Measurements from ENCODE around the gene PPP1R13B.

PPP1R13B gene

DNA sequence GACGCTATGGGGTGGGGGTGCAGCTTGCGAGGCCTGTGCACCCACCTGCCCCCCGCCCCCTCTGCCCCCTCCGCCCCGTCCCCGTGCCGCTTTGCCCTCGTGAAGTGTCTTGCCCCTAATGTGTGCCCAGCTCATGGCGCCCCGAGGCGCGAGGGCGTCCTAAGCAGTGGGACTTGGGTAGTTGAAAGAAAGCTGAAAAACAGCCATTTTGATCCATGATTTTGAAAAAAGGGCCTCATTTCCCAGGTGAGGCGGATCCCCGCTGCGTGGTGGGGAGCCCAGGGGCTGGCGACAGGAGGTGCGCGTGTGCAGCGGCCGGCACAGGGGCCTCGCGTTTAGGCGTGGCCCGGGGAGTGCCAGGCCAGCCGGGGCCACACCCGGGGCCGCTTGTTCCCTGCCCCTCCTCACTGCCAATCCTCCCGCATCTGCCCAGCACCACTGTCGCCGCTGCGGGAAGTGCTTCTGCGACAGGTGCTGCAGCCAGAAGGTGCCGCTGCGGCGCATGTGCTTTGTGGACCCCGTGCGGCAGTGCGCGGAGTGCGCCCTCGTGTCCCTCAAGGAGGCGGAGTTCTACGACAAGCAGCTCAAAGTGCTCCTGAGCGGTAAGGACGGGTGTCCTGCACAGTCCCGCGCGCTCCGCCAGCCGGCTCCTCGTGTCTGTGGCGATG, 119.9 kb downstream of the PPP1R13B start:
- DNase-seq: no peak

DNA sequence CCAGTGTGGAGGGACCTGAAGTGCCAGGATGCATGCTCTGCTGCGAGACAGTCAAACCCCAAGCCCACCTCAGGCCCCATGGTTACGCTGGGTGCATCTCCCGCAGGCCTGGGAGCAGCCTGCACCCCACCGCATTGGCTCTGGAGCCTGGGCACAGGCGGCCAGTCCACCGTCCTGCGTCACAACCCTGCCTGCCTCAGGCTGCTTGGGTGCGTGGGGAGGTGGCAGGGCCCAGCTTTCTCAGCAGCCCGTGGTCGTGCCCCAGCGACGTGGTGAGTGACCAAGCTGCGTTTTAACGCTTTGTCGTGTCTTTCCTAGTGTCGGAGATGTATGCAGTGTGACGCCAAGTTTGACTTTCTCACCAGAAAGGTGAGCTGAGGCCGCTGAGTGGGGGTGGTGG, 120.9 kb downstream of the PPP1R13B start:
- no peak for DNase-seq

DNA sequence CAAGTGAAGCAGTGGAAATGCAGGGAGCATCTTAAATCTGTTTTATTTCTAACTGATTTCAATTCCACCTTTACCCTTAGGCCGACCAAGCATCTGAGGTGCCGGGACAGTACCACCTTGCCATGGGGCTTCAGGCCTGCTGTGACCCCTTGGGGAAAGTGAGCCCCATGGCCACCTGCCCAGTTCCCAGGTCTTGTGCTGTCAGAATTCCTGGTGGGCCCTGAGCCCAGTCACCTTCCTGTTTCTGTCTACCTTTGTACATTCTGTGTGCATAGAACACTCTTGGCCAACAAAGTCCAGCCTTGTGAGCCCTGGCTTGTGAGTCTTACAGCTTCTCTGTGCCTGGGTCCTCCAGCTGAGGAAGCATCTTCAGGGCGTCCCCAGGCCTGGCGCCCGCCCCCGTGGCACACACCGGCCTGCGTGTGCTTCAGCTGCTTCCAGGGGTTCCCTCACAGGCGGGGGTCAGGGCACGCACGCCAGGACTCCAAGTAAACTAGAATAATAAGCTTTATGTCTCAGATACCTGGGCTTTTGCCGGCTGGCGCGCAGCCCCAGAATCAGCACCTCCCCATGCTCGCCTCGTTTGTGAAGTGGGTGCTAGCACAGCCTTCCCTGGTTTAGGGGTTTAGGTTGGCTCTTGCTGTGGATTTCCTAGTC, 121.5 kb downstream of the PPP1R13B start:
- DNase-seq: no peak

DNA sequence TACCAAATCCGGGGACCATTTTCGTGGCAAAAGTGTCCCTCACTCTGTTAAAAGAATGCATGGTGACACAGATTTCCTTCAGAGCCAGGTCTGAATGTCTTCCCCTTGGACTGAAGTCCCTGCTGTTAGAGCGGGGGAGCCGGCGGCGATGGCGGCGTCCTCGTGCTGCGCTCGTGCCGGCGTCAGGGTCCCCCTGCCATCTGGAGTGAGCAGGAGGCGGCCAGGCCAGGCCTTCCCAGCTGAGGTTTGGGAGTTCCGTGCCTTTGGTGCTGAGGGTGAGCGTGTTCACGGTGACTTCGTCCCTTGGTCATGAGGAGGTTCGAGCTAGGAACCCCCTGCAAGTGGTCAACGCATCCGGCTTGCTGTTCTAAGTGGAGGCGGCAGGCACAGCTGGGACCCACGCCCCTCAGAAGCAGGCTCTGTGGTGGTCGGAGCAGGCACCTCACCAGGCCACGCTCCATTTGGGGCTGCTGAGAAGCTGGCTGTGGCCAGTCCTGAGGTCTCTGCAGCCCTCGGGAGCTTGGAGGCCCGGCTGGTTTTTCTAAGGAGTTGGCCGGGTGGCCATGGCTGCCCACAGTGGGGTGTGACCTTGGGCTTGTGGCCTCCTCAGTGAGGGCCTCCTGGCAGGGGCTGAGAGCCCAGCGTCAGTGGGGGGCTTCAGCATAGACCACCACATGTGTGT, 122.2 kb downstream of the PPP1R13B start:
- DNase-seq: no peak

DNA sequence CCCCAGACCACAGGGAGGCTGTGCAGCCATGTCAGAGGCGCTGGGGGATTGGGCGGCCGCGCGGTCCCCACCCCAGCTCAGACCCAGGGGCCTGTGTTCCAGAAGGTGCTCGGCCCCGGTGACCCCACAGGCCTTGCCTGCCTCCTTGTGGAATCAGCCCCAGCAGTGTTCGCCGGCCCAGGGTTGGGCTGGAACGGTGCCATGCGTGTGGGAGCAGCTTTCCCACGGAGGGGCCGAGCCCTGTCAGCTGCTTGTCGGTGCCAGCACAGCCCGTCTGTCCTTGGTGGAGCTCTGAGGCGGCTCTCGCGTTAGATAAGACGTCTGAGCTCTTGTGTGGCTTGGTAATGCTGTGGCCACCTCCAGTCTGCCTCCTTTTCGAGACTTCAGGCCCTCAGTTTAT, 123.3 kb downstream of the PPP1R13B start:
- no peak for DNase-seq

DNA sequence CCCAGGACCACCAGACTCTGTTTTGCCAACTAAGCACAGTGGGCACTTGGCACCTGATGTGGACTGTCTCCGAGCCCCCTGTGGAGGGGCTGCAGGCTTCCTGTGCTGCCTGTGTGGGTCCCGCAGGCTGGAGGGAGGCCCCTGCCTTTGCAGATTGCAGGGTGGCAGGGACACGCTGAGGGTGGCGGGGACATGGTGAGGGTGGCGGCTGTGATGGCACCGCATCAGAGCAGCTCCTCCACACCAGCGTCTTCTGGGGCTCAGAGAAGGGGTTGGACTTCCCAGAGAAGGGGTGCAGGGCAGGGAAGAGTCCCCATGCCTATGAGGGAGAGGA, 123.7 kb downstream of the PPP1R13B start:
- DNase-seq: no peak

DNA sequence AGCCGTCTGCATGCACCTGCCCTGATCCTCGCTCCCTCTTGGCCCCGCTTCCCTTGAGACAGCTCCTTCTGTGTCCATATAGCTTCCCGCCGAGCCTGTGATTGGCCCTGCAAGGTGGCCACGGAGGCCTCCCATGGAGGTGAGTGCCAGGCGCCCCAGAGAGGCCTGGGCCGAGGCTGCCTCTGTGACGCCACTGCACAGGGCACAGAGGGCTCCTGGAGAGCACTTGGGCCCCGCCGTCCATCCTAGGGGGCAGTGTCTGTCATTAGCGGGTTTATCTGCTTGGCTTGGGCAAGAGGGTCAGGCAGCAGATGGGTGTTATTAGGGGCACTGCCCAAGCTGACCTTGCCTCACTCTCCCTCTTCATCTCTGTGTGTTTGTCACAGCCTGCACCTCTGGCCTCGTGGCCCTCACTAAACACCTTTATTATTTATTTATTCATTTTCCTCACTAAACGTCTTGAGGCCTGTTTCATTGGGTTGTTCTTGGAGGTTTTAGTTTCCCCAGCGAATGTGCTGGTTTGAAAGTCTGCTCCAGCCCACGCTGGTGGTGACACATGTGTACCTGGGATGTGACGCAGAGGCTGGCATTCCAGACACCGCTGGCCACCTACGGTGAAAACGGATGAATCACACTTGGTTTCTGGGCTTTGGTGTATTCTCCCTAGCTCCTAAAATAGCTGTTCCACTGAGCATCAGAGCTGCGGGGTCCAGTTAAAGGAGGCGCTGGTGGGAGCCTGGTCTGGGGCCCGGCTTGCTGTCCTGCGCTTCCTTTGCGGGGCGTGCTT, 125.8 kb downstream of the PPP1R13B start:
- no peak for DNase-seq

DNA sequence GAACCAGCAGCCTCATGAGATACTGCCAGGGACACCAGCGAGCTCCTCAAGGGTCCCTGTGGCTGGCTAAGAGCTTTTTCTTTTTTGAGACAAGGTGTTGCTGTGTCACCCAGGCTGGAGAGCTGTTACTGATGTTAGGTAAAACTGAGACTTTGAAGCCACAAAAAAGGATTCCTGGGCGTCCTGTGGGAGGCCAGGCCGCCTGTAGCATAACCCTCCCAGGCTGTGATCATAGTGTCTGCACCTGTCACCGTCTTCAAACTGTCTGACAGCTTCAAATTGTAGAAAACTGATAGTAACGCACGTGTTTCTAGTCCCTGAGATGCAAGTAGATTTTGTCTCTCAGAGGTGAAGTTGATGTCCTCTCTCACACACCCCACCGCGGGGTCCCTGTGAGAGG, 127.6 kb downstream of the PPP1R13B start:
- no peak for DNase-seq

DNA sequence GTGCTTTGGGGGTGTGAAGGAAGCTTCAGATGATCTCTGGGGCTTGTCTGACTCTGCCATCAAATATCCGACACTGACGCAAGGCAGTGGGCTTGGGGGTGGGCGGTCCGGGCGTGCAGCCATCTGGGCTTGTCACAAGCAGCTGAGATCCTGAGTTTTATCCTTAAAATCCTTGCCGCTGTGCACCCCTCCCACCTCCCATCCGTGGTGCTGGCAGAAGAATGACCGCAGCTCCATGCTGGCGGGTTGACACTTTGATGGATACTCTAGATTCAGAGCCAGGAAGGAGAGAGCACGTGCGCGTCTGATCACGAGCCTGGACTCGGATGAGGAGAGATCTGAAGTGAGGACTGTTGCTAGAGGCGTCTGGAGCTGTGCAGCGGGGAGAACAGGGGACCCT, 128.8 kb downstream of the PPP1R13B start:
- no peak for DNase-seq

DNA sequence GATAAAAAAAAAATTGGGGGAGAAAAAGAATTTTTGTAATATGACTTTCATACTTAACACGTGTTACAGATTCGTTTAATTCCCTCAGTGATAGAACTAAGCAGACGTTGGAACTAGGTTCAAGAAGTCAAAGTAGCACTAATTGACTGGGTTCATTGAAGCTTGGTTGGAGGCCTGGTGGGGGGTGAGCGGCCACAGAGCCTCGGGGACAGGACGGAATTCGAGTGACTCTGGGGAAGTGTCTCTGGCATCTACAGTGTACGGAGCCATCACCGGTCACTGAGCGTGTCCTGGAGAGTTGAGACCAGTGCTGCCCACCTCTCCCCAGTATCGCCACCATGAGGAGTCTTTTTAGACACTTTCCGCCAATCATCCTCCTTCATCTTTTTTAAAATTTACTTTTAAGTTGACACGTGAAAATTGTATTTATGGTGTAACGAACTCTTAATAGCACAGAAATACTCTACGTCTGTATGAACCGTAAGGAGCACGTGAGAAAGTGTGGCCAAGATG, 130.4 kb downstream of the PPP1R13B start:
- no peak for DNase-seq

DNA sequence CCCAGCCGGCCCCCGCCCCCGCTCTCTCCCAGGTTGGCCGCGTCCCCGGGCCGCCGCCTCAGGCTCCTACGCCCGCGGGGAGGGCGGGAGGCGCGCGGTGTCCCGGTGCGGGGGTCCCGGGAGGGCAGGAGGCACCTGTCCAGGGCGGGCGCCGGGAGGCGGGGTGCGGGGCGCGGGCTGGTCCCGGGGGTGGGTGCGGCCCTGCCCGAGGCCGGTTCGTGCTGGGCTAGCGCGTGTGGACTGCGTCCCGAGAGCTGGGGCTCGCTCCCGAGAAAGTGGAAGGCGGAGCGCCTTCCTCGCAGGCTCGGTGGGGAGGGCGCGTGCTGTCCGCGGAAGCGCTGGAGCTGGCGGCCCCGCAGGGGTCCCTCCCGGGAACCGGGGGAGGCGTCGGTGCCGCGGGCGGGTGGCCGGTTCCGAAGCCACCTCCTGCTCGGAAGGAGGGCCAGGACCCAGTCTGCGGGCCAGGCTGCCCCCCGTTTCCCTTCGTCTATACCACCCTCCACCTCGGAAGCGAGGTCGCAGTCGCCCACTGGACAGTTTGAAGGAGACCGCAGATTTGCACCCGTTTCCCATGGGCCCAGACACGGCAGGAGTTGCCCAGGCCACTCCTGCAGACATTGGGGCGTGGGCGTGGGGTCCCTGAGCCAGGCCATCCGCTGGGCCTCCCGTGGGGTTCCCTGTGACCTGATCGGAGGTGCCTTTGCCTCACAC, 131.1 kb downstream of the PPP1R13B start:
- no peak for DNase-seq

DNA sequence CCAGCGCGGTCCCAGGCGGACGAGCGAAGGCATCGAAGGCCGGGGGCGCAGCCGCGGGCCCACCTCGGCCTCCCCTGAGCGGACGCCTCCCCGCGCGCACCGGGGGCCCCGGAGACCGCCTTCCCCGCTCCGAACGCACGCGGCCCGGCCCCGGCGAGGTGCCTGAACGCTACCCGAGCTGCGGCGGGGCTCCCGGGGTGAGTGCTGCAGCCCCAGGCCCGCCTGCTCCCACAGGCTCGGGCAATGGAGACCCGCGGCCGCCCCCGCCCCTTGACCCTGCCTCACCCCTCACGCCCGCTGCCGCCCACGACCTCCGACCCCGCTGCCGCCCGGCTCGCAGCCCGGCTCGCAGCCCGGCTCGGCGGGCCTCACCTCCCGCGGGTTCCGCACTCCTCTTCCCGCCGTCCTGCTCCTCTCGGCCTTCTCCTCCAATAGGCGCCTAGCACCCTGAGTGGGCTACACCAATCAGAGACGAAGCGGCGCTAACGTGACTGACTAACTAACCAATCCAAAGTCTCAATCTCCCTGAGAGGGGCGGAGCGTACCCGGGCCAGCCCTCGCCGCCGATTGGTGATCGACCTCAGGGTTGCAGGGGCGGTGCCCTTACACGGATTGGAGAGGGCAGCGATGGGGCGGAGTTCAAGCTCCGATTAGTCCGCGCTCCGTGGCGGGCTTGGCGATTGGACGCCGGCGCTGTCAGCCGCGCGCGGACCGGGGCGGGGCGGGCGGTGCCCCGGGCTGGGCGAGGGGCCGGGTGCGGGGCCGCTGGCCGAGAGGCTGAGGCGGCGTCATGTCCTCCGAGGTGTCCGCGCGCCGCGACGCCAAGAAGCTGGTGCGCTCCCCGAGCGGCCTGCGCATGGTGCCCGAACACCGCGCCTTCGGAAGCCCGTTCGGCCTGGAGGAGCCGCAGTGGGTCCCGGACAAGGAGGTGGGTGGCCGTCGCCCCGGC, 132.0 kb downstream of the PPP1R13B start, which contains the start of the genes XRCC3 and ZFYVE21:
XRCC3 (minus strand) TSS at position 400 of the 949 bp plus-strand sequence. CDS start 4,364 bp downstream, outside the sequence.
ZFYVE21 (plus strand) TSS at position 759 of the 949 bp plus-strand sequence; CDS start at position 791, 32 bp downstream.
- peak; percentile 98 to 99 for DNase-seq

DNA sequence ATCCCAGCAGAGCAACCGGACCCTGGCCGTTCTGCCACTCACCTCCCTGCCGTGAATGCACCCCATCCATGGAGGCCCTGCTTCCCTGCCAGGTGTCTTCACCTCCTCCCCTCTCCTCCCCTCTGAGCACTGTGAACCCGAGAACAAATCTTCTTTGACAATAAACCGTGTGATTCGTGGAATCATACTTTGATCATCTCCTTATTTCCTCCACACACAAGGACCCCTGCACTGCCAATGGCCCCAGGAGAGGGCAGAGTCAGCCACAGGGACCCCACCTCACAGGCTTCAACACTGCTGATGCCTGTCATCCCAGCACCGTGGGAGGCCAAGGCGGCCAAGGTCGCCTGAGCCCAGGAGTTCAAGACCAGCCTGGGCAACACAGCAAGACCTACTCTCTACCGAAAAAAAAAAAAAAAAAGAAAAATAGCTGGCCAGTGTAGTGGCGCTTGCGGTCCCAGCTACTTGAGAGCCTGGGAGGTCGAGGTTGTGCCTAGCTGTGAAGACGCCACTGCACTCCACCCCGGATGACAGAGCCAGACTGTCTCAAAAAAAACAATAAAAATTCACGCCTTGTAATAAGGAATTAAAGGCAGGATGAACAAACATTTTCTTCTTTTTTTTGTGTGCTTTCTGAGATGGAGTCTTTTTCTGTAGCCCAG, 133.2 kb downstream of the PPP1R13B start:
- no peak for DNase-seq

DNA sequence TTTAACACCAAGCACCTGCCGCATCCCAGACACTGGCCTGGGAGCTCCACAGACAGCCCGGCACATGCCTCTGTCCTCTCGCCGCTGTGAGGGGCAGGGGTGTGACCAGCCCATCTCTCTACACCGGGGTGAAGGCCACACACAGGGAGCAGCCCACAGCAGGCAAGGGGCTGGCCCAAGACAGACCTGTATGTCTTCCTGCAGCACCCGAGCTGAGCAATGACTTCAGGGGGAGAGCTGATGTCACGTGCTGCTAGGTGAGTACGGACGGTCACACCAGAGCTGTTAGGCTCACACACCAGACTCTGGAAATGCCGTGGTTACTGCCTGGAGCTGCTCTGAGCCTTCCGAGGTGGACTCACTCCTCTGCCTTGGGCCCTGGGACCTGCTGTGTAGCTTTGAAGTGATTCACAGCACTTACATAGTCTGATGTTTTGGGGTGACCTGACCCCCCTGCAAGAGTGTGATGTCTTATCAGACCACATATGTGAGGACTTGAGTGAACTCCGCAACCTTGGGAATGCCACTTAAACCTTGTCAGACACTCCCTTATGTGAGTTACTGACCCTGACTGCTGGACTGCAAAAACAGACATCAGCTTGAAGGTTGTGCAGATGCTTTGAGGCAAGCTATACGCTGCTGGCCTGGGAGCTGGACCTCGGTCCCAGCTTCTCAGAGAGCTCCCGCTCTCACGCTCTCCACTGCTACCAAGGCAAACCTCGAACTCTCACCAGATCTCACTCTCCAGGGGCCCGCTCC, 133.9 kb downstream of the PPP1R13B start:
- no peak for DNase-seq

DNA sequence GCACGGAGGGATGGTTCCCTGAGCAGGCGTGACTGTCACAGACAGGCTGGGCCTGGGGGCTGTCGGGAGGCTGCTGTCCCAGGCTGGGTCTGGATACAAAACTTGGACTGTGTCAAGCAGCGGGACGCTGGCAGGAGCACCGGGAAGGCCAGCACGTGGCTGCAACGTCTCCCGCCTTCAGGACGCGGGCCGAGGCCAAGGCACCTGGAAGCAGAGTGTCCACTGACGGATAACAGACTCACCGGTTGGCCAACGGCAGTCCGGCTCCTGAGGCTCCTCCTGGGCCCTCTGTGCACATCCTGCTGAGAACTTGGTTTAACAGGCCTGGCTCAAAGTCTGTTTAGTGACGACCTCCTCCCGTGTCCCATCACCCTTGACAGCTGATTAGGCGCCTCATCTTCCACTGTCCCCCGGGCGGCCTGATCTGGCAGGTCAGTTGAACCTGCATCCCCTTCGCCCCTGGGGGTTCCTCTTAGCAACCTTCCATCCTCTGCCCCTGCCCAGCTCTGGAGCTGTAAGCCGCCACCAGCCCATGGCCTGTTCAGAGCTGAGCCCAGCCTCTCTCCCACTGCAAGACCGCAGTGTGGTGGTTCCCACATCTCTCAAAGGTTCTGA, 134.6 kb downstream of the PPP1R13B start:
- DNase-seq: no peak

DNA sequence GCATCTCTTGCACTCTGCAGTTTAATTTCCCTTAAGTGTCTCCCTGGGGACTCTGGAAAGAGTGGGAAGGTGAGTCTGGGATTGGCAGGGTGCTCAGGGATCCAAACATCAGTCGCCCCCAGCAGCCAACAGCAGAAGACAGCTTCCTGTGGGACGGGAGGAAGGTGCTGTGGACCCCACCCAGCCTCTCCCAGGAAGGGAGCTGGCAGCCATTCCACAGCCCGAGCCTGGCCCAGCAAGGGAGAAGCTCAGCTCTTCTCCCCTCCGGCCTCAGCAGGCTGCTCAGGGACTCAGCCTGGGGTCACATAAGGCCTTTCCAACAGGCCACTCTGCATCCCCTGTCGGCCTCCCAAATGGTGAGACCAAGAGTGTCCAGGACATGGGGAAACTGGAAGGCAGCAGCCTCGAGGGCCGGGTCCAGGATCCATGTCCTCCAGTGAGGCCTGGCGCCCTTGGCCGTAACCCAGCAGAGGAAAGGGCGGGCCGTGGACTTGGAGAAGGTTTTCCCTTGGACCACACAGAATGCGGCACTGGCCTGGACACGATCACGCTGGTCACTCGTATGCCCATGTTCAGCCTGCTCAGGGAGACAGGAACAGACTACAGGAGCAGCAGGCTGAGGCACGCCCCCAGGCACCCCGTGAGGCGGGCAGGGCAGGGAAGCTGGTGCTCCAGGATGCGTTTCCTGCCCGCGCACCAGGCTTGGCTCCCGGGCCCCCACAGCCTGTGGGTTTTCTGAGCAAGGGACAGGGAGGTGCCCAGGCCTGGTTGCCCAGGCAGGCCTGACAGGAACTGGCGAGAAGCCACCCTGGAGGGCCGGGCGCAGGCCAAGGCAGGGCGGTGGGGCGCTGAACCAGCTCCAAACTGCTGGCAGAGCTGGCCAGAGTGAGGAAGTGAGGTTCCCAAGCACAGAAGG, 135.6 kb downstream of the PPP1R13B start:
- DNase-seq: no peak

DNA sequence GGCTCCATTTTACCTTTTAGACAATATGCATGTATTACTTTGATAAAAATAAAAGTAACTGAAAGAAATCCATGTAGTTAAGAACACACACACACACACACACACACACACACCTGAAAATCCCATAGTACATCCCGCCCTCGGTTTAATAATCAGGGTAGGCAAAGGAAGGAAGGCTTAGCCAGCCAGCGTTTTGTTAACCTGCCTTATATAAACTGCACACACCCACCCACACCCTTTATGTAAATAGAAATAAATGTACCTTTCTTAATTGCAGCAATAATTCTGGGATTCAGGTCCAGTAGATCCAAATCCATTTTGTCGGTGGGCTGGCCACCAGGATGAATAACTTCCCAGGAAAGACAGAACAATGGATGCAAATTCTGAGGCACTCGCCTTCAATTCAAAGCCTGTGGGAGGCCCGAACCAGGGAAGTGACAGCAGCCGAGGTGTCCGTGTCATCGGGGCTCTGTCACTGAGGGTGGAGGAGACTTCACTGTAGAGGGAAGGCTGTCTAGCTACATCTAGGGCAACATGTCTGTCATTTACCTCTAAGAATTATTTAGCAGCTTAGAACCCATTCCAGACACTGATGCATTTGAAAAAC, 136.5 kb downstream of the PPP1R13B start:
- DNase-seq: no peak

DNA sequence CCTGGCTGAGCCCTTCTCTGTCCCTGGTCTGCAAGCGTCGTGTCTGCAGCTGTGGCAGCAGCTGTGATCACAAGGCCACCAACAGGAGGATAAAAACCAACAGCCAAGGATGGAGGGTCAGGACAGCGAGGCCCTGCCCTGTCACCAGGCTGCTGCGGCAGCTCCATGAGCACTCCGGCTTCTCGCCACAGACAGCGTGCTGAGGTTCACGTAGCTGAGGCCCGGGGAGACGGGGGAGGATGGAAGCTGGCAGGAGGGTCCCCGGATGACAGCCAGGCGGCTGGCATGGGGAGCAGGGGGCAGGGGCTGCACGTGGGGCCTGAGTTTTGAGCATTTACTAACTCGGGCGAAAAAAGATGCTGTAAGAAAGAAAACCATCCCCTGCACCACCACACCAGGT, 137.6 kb downstream of the PPP1R13B start:
- no peak for DNase-seq

Data from NCI-H1930 (cell line).